GM12873 (cell line): ENCODE measurements around the gene ISG15.

Experiments used
- TF ChIP-seq, protein P1 (sequence below): IDR thresholded peaks from 2 replicates; pipeline ENCODE4 v1.5.1; 2012; ENCODE audit warnings: low read depth, mild to moderate bottlenecking, moderate library complexity, low read length, control low read depth; ENCODE audit not compliant: insufficient read depth; ENCODE audit errors: missing control alignments

ISG15 gene

DNA sequence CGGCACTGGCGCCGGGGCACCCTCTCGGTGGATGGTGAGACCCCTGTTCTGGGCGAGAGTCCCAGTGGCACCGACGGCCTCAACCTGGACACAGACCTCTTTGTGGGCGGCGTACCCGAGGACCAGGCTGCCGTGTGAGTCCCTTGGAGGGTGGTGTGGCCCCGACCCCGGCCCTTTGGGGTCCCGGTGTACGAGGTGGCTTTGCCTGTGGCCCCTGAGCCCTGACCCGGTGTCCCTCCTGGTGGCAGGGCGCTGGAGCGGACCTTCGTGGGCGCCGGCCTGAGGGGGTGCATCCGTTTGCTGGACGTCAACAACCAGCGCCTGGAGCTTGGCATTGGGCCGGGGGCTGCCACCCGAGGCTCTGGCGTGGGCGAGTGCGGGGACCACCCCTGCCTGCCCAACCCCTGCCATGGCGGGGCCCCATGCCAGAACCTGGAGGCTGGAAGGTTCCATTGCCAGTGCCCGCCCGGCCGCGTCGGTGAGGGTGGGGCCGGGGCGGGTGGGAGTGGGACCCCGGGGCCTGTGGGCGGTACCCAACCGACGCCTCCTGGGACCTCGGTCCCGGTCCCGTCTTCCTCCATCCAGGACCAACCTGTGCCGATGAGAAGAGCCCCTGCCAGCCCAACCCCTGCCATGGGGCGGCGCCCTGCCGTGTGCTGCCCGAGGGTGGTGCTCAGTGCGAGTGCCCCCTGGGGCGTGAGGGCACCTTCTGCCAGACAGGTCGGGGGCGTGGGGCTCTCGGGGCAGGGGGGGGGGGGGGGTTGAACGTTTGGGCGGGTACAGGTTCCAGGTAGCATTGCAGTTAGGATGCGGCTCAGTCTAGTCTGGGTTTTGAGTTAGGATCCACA is 36.2 kb downstream of the ISG15 start:
- TF ChIP-seq, protein P1, sequence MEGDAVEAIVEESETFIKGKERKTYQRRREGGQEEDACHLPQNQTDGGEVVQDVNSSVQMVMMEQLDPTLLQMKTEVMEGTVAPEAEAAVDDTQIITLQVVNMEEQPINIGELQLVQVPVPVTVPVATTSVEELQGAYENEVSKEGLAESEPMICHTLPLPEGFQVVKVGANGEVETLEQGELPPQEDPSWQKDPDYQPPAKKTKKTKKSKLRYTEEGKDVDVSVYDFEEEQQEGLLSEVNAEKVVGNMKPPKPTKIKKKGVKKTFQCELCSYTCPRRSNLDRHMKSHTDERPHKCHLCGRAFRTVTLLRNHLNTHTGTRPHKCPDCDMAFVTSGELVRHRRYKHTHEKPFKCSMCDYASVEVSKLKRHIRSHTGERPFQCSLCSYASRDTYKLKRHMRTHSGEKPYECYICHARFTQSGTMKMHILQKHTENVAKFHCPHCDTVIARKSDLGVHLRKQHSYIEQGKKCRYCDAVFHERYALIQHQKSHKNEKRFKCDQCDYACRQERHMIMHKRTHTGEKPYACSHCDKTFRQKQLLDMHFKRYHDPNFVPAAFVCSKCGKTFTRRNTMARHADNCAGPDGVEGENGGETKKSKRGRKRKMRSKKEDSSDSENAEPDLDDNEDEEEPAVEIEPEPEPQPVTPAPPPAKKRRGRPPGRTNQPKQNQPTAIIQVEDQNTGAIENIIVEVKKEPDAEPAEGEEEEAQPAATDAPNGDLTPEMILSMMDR: no peak

DNA sequence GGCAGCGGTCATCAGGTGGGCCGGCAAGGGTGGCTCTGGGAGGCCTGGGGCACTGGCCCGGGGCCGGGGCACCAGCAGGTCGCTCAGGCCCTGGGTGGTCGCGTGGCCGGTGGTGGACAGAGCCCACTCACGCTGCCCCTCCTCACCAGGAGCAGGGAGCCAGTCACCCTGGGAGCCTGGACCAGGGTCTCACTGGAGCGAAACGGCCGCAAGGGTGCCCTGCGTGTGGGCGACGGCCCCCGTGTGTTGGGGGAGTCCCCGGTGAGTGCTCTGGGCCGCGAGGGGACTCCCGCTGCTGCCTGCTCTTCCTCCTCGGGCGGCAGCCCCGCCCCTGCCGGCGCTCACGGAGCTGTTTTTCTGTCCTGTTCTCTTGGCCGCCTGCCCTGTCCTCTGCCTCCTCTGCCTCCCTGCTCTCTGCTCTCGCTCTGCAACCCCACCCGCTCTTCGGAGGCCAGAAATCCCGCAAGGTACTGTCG is 37.3 kb downstream of the ISG15 start:
- TF ChIP-seq, protein P1: no peak

DNA sequence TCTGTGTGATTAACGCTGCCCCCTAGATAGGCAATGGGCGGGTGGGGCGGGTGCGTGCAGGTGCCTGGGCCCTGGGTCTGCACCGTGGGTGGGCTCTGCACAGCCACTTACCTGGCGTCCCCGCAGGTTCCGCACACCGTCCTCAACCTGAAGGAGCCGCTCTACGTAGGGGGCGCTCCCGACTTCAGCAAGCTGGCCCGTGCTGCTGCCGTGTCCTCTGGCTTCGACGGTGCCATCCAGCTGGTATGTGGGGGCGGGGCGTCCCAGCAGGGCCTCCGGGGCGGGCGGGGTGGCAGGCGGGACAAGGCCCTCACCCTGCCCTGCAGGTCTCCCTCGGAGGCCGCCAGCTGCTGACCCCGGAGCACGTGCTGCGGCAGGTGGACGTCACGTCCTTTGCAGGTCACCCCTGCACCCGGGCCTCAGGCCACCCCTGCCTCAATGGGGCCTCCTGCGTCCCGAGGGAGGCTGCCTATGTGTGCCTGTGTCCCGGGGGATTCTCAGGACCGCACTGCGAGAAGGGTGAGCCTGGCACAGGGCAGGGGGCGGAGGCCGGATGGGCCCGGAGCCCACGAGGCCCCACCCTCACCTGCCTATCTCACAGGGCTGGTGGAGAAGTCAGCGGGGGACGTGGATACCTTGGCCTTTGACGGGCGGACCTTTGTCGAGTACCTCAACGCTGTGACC is 38.0 kb downstream of the ISG15 start:
- TF ChIP-seq, protein P1: no peak

DNA sequence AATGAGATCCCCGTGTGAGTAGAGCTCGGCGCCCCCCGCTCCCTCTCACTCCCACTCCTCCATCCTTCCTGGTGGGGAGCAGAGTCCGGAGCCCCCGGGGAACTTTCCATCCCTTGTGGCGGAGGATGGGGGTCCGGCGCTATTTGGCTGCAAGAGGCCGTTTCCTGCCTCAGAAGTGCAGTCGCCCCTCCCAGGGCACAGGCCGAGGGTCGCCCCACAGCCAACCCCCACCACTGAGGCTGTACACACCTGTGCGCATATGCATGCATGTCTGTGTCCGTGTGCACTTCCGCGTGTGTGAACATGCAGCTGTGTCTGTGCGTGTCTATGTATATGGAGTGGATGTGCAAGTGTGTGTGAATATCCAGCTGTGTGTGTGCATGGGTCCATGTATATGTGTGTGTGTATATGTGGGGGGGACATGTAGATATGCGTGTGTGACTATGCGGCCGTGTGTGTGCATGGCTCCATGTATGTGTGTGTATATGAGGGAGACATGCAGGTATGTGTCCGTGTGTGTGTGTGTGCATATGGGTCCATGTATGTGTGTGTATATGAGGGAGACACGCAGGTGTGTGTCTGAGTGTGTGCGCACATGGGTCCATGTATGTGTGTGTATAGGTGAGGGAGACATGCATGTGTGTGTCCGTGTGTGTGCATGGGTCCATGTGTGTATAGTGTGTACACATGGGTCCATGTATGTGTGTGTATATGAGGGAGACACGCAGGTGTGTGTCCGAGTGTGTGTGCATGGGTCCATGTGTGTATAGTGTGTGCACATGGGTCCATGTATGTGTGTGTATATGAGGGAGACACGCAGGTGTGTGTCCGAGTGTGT is 38.9 kb downstream of the ISG15 start:
- TF ChIP-seq, protein P1: no peak

DNA sequence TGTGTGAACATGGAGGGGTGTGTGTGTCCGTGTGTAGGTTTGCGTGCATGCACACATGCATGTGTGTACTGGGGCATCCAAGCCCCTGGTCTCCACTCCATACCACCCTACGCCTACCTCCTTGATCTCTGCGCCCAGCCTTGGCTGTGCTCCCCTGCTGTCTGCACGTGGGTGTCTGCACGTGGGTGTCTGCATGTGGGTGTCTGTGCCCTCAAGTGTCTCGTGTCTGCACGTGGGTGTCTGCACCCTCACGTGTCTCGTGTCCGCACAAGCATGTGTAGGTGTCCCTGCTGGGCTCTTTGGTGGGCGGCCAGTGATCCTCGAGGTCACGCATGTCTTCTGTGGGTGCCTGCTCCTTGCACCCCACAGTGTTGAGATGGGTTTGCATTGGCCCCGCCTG is 39.7 kb downstream of the ISG15 start:
- TF ChIP-seq, protein P1: no peak

DNA sequence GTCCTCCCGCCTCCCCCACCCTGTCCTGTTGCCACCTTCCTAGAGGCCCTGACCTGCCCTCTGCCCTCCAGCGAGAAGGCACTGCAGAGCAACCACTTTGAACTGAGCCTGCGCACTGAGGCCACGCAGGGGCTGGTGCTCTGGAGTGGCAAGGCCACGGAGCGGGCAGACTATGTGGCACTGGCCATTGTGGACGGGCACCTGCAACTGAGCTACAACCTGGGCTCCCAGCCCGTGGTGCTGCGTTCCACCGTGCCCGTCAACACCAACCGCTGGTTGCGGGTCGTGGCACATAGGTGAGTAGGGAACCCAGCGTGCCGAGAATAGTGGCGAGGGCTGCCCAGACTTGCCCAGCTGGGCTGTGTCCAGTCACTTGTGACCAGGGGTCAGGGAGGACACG is 40.4 kb downstream of the ISG15 start:
- TF ChIP-seq, protein P1: no peak

DNA sequence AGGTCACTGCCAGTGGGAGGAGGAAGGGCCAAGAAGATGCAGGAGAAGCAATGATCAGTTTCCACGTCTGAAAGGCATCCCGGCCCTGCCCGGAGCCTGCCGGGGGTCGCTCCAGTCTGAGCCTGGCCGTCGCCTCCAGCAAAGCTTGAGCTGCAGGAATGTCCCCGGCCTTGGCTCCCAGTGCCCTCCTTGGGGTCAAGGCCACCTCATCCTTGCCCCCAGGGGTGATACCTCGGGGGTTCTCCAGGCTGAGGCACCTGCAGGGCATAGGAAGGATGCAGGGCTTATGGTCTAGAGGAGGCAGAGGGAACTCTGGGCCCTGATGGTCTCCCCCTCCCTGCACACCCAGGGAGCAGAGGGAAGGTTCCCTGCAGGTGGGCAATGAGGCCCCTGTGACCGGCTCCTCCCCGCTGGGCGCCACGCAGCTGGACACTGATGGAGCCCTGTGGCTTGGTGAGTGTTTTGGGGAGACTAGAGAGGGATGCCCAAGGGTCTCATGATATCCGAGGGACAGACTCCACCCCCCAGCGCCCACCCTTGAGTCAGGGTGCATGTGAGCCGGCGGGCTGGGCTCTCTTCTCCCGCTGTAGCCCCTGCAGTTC is 40.9 kb downstream of the ISG15 start:
- TF ChIP-seq, protein P1: no peak
